Measurements from ENCODE around the gene RBCK1. TPM values are rescaled to one million over a fixed set of nuclear protein-coding genes. Genes with fewer than 3 reads are reported as not detected.

The RBCK1 gene
- total and polyA plus RNA-seq, 9 of the 15 experiments (the other 6 are each of a cell fraction or from before 2014, with no cell fraction given): 5.9 to 59.3 (median 26.5) TPM

GRCh38 chr20:375265-375889, 32.7 kb upstream of the RBCK1 start (continued):
- peak; percentile 57 for TF ChIP-seq POLR2H (tag; IDR thresholded peaks at IDR 0.05; ENCODE audit: low read depth)
- TF ChIP-seq, protein P1, sequence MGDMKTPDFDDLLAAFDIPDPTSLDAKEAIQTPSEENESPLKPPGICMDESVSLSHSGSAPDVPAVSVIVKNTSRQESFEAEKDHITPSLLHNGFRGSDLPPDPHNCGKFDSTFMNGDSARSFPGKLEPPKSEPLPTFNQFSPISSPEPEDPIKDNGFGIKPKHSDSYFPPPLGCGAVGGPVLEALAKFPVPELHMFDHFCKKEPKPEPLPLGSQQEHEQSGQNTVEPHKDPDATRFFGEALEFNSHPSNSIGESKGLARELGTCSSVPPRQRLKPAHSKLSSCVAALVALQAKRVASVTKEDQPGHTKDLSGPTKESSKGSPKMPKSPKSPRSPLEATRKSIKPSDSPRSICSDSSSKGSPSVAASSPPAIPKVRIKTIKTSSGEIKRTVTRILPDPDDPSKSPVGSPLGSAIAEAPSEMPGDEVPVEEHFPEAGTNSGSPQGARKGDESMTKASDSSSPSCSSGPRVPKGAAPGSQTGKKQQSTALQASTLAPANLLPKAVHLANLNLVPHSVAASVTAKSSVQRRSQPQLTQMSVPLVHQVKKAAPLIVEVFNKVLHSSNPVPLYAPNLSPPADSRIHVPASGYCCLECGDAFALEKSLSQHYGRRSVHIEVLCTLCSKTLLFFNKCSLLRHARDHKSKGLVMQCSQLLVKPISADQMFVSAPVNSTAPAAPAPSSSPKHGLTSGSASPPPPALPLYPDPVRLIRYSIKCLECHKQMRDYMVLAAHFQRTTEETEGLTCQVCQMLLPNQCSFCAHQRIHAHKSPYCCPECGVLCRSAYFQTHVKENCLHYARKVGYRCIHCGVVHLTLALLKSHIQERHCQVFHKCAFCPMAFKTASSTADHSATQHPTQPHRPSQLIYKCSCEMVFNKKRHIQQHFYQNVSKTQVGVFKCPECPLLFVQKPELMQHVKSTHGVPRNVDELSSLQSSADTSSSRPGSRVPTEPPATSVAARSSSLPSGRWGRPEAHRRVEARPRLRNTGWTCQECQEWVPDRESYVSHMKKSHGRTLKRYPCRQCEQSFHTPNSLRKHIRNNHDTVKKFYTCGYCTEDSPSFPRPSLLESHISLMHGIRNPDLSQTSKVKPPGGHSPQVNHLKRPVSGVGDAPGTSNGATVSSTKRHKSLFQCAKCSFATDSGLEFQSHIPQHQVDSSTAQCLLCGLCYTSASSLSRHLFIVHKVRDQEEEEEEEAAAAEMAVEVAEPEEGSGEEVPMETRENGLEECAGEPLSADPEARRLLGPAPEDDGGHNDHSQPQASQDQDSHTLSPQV (IDR thresholded peaks at IDR 0.05): peak; percentile 79

DNA sequence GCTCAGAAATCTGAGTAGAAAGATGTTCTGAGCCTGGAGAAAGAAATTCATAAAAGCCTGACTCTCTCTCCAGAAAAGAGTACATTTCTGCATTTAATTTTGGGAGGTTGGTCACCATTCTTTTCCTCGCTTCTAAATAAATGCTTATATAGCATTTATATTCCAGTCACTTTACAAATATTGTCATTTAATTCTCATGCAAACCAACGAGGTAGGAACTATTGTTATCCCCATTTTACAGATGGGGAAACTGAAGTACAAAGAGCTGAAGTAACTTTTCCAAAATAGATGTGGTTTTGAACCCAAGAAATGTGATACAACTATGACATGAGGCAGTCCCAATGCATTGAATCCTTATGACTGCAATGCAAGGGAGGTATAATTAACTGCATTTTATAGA, 32.0 kb upstream of the RBCK1 start:
- Histone ChIP-seq H2AFZ (ENCODE audit: low read depth, low read length) (no peak overlapping the region), H3K4me3 (no peak overlapping the region), H3K36me3 (ENCODE audit: control insufficient read depth, insufficient read depth, low read length) (no peaks in the 10 kb centered on the region; the same call in 2 of the 3 replicates), H4K20me1 (replicated peaks; ENCODE audit: control insufficient read depth, insufficient read depth, low read length) (no peaks in the 10 kb centered on the region), H3K9me1 (ENCODE audit: control insufficient read depth, insufficient read depth, low read length) (no peaks in the 10 kb centered on the region), H3K4me1 (replicated peaks in 1 of 2; ENCODE audit: control insufficient read depth in 2 of 2, insufficient read depth in 2 of 2, low read length in 2 of 2) (peaks cover 51 to 61% of the 10 kb centered on the region in 2 experiments), H3K9me3 (replicated peaks; ENCODE audit: control insufficient read depth, insufficient read depth, low read depth, low read length) (no peaks in the 10 kb centered on the region), H3K4me2 (ENCODE audit: insufficient read depth, low read length) (no peak overlapping the region), H3K27me3 (ENCODE audit: control insufficient read depth in 2 of 2, insufficient read depth in 2 of 2, low read length in 2 of 2) (no peaks in the 10 kb centered on the region), H3K9ac (ENCODE audit: insufficient read depth in 1 of 2, low read depth in 2 of 2, low read length in 2 of 2) (peak overlapping the region in 1 of 2 experiments; percentile 68; a peak in 2 of 4 replicates), H3K27ac (ENCODE audit: extremely low read depth, low read depth, low read length) (peak overlapping the region; percentile 99), H3K79me2 (ENCODE audit: control insufficient read depth, insufficient read depth, low read length) (peaks cover 27% of the 10 kb centered on the region)
- ChIA-PET CTCF (ENCODE audit: low intra/inter-chr PET ratio) (no interaction called here), POLR2A (interaction anchor here (0.6 to 1.4 kb wide), 2 partner anchors 10 to 29 kb away, joined by 3 read pairs; partner anchors contain the start of gene NRSN2)
- DNase-seq (ENCODE audit: extremely low read depth in 1 of 4, low spot score in 3 of 4): no peak
- BruUV-seq (replicated peaks): no TSS peak
- in situ Hi-C loops (cut with MboI): no loop called here
- intact Hi-C loops (cut with micrococcal nuclease): no loop called here
- WGBS (ENCODE audit: insufficient coverage, low coverage, missing lambda C conversion rate): 14% methylated on average over 2 of the region's 2 CpGs
- no peak for FAIRE-seq
- no peak for ATAC-seq
- TF ChIP-seq ZNF165 (CRISPR knock-in tag; IDR thresholded peaks at IDR 0.05; ENCODE audit: borderline replicate concordance) (no peak), NR1H2 (CRISPR knock-in tag; IDR thresholded peaks at IDR 0.05) (no peak), SMARCA5 (IDR thresholded peaks at IDR 0.05) (peak; percentile 11; the same call in 1 of the 2 replicates), MAFK (IDR thresholded peaks at IDR 0.05; ENCODE audit: low read length) (peak; percentile 24; the same call in 1 of the 2 replicates), PHF21A (IDR thresholded peaks at IDR 0.05; ENCODE audit: borderline replicate concordance, low read depth) (no peak), ADNP (tag; IDR thresholded peaks at IDR 0.05) (peak; percentile 92), KDM1A (IDR thresholded peaks at IDR 0.05) (peak; percentile 32 to 84; a peak in 2 of 4 replicates), RAD51 (IDR thresholded peaks at IDR 0.05; ENCODE audit: borderline replicate concordance, low read depth) (no peak), ZNF24 (IDR thresholded peaks at IDR 0.05) (no peak), MAFF (IDR thresholded peaks at IDR 0.05; ENCODE audit: low read length) (0 out of 2 replicates have a peak, but pooled peaks have one; percentile 44), DDX20 (tag; IDR thresholded peaks at IDR 0.05; ENCODE audit: low read depth) (no peak), DNMT1 (IDR thresholded peaks at IDR 0.05) (no peak)
